GM12892 (cell line): ENCODE results near the gene GPR78.

ENCODE experiments used
- POLR2A ChIP-seq: IDR thresholded peaks from 2 replicates; pipeline ENCODE4 v1.6.1; 2011; ENCODE audit warnings: low read depth, low read length, control low read depth
- TAF1 ChIP-seq: IDR thresholded peaks from 2 replicates; pipeline ENCODE4 v1.6.1; 2011; ENCODE audit warnings: low read depth, mild to moderate bottlenecking, control low read depth, low read length, borderline replicate concordance

GRCh38 chr4:8589336-8589735 lies 9.1 kb downstream of the GPR78 start:
- no peak for TF ChIP-seq TAF1
- no peak for TF ChIP-seq POLR2A
